Measurements from ENCODE around the gene ZFYVE16.

DNA sequence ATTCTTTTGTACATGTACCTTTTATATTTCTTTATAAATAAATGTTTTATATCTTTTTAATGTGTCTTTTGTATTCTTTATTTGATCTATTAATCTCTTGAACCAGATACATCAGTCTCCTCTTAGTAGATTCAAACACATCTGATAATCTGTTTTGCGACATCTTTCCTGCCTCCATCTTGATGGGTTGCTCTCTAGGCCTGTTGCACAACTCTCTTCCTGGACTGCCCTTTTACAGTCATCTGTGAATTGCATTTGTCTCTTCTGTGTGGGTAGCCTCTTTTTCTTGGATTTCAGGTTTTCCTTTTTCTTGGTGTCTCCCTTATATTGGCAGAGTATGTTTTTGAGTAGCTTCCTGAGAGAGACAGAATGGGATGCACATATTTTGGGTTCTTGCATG lies 6.2 kb downstream of the ZFYVE16 start:
- TF ChIP-seq POLR2AphosphoS5 (IDR thresholded peaks at IDR 0.05; ENCODE audit: low read depth, low read length) (no peak), POLR2A (IDR thresholded peaks at IDR 0.05; ENCODE audit: low read depth, low read length) (no peak), TAF1 (IDR thresholded peaks at IDR 0.05; ENCODE audit: borderline replicate concordance, low read depth, low read length) (no peak)
